Measurements from ENCODE around the gene PODNL1. TPM values are rescaled to one million over a fixed set of nuclear protein-coding genes. Genes with fewer than 3 reads are reported as not detected.

PODNL1 gene
- total and polyA plus RNA-seq, 2 experiments from 2014 or later, result 0.24 TPM; not detected in 1

DNA sequence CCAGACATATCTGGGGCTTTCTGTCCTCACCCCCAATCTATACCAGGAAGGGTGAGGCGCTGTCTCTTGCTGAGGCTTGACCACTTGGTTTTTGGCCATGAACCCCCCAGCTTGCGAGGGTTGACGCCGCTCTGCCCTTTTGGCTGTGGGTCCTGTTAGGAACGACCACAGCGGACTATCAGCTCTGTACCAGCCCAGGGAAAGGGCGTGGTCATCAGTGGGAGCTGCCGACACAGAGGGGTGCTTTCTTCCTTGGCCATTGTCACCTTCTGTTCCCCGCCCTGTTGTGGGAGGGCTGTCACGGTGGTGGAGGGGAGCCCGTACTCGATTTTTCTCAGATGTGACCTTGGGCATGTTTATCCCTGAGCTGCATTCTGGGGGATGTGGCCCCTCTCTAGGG lies 19.8 kb upstream of the PODNL1 start:
- DNase-seq (ENCODE audit: low spot score) (no peak), ATAC-seq (no peak)
- Mint-ChIP-seq H3K4me3 (no peak overlapping the region), H3K9me3 (no peaks in the 10 kb centered on the region), H3K27me3 (ENCODE audit: insufficient read depth, low read depth, poor library complexity) (peaks cover 10% of the 10 kb centered on the region), H3K27ac (peak overlapping the region; percentile 10; the same call in 1 of the 2 replicates), H3K4me1 (peaks cover 13% of the 10 kb centered on the region), H3K36me3 (ENCODE audit: low read depth) (peaks cover 53% of the 10 kb centered on the region)
- H2AFZ ChIP-seq, result no peak overlapping the region
- no peaks in the 10 kb centered on the region for H3K9me2 ChIP-seq (ENCODE audit: insufficient read depth)
- H3K4me2 ChIP-seq, result no peak overlapping the region
- peaks cover 17% of the 10 kb centered on the region for H4K20me1 ChIP-seq (replicated peaks; ENCODE audit: insufficient read depth)
- H3F3A ChIP-seq (replicated peaks; ENCODE audit: low read depth), result 0 out of 2 replicates have a peak, but pooled peaks cover 5% of the 10 kb centered on the region
- H3K27me3 ChIP-seq (ENCODE audit: insufficient read depth), result no peaks in the 10 kb centered on the region
- no peak for TF ChIP-seq EZH2 (IDR thresholded peaks at IDR 0.05; ENCODE audit: low read depth, unreplicated experiment)
- TF ChIP-seq ZNF114 (CRISPR knock-in tag; IDR thresholded peaks at IDR 0.05), result no peak
- TF ChIP-seq STAT1 (IDR thresholded peaks at IDR 0.05; ENCODE audit: unreplicated experiment), result no peak
- no peak for TF ChIP-seq CREB1 (CRISPR knock-in tag; IDR thresholded peaks at IDR 0.05; ENCODE audit: low read depth)
- TF ChIP-seq, protein P1, sequence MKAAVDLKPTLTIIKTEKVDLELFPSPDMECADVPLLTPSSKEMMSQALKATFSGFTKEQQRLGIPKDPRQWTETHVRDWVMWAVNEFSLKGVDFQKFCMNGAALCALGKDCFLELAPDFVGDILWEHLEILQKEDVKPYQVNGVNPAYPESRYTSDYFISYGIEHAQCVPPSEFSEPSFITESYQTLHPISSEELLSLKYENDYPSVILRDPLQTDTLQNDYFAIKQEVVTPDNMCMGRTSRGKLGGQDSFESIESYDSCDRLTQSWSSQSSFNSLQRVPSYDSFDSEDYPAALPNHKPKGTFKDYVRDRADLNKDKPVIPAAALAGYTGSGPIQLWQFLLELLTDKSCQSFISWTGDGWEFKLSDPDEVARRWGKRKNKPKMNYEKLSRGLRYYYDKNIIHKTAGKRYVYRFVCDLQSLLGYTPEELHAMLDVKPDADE (IDR thresholded peaks at IDR 0.05), result no peak
- no peak for TF ChIP-seq ZNF331 (CRISPR knock-in tag; IDR thresholded peaks at IDR 0.05; ENCODE audit: low read depth)
- TF ChIP-seq, protein P2, sequence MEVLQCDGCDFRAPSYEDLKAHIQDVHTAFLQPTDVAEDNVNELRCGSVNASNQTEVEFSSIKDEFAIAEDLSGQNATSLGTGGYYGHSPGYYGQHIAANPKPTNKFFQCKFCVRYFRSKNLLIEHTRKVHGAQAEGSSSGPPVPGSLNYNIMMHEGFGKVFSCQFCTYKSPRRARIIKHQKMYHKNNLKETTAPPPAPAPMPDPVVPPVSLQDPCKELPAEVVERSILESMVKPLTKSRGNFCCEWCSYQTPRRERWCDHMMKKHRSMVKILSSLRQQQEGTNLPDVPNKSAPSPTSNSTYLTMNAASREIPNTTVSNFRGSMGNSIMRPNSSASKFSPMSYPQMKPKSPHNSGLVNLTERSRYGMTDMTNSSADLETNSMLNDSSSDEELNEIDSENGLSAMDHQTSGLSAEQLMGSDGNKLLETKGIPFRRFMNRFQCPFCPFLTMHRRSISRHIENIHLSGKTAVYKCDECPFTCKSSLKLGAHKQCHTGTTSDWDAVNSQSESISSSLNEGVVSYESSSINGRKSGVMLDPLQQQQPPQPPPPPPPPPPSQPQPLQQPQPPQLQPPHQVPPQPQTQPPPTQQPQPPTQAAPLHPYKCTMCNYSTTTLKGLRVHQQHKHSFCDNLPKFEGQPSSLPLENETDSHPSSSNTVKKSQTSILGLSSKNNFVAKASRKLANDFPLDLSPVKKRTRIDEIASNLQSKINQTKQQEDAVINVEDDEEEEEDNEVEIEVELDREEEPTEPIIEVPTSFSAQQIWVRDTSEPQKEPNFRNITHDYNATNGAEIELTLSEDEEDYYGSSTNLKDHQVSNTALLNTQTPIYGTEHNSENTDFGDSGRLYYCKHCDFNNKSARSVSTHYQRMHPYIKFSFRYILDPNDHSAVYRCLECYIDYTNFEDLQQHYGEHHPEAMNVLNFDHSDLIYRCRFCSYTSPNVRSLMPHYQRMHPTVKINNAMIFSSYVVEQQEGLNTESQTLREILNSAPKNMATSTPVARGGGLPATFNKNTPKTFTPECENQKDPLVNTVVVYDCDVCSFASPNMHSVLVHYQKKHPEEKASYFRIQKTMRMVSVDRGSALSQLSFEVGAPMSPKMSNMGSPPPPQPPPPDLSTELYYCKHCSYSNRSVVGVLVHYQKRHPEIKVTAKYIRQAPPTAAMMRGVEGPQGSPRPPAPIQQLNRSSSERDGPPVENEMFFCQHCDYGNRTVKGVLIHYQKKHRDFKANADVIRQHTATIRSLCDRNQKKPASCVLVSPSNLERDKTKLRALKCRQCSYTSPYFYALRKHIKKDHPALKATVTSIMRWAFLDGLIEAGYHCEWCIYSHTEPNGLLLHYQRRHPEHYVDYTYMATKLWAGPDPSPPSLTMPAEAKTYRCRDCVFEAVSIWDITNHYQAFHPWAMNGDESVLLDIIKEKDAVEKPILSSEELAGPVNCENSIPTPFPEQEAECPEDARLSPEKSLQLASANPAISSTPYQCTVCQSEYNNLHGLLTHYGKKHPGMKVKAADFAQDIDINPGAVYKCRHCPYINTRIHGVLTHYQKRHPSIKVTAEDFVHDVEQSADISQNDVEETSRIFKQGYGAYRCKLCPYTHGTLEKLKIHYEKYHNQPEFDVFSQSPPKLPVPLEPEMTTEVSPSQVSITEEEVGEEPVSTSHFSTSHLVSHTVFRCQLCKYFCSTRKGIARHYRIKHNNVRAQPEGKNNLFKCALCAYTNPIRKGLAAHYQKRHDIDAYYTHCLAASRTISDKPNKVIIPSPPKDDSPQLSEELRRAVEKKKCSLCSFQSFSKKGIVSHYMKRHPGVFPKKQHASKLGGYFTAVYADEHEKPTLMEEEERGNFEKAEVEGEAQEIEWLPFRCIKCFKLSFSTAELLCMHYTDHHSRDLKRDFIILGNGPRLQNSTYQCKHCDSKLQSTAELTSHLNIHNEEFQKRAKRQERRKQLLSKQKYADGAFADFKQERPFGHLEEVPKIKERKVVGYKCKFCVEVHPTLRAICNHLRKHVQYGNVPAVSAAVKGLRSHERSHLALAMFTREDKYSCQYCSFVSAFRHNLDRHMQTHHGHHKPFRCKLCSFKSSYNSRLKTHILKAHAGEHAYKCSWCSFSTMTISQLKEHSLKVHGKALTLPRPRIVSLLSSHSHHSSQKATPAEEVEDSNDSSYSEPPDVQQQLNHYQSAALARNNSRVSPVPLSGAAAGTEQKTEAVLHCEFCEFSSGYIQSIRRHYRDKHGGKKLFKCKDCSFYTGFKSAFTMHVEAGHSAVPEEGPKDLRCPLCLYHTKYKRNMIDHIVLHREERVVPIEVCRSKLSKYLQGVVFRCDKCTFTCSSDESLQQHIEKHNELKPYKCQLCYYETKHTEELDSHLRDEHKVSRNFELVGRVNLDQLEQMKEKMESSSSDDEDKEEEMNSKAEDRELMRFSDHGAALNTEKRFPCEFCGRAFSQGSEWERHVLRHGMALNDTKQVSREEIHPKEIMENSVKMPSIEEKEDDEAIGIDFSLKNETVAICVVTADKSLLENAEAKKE (CRISPR knock-in tag; IDR thresholded peaks at IDR 0.05), result no peak
- no peak for TF ChIP-seq EZH2phosphoT487 (IDR thresholded peaks at IDR 0.05; ENCODE audit: unreplicated experiment)
- TF ChIP-seq, protein P3, sequence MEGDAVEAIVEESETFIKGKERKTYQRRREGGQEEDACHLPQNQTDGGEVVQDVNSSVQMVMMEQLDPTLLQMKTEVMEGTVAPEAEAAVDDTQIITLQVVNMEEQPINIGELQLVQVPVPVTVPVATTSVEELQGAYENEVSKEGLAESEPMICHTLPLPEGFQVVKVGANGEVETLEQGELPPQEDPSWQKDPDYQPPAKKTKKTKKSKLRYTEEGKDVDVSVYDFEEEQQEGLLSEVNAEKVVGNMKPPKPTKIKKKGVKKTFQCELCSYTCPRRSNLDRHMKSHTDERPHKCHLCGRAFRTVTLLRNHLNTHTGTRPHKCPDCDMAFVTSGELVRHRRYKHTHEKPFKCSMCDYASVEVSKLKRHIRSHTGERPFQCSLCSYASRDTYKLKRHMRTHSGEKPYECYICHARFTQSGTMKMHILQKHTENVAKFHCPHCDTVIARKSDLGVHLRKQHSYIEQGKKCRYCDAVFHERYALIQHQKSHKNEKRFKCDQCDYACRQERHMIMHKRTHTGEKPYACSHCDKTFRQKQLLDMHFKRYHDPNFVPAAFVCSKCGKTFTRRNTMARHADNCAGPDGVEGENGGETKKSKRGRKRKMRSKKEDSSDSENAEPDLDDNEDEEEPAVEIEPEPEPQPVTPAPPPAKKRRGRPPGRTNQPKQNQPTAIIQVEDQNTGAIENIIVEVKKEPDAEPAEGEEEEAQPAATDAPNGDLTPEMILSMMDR (conservative IDR thresholded peaks at IDR 0.05; ENCODE audit: low read depth in 2 of 2), result no peak
- TF ChIP-seq NANOG (IDR thresholded peaks at IDR 0.05; ENCODE audit: borderline replicate concordance), result no peak
- no peak for TF ChIP-seq POLR2AphosphoS5 (IDR thresholded peaks at IDR 0.05; ENCODE audit: low read depth)
- no peak for TF ChIP-seq JUNB (IDR thresholded peaks at IDR 0.05; ENCODE audit: unreplicated experiment)
- TF ChIP-seq, protein P4, sequence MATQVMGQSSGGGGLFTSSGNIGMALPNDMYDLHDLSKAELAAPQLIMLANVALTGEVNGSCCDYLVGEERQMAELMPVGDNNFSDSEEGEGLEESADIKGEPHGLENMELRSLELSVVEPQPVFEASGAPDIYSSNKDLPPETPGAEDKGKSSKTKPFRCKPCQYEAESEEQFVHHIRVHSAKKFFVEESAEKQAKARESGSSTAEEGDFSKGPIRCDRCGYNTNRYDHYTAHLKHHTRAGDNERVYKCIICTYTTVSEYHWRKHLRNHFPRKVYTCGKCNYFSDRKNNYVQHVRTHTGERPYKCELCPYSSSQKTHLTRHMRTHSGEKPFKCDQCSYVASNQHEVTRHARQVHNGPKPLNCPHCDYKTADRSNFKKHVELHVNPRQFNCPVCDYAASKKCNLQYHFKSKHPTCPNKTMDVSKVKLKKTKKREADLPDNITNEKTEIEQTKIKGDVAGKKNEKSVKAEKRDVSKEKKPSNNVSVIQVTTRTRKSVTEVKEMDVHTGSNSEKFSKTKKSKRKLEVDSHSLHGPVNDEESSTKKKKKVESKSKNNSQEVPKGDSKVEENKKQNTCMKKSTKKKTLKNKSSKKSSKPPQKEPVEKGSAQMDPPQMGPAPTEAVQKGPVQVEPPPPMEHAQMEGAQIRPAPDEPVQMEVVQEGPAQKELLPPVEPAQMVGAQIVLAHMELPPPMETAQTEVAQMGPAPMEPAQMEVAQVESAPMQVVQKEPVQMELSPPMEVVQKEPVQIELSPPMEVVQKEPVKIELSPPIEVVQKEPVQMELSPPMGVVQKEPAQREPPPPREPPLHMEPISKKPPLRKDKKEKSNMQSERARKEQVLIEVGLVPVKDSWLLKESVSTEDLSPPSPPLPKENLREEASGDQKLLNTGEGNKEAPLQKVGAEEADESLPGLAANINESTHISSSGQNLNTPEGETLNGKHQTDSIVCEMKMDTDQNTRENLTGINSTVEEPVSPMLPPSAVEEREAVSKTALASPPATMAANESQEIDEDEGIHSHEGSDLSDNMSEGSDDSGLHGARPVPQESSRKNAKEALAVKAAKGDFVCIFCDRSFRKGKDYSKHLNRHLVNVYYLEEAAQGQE (IDR thresholded peaks at IDR 0.05; ENCODE audit: unreplicated experiment), result no peak
- peaks cover 14% of the 10 kb centered on the region for H3K79me2 ChIP-seq (replicated peaks; ENCODE audit: insufficient read depth)
- H3K4me3 ChIP-seq, result no peak overlapping the region
- peaks cover 13% of the 10 kb centered on the region; the same call in 1 of the 2 replicates for H3K36me3 ChIP-seq (ENCODE audit: insufficient read depth)
- peaks cover 7% of the 10 kb centered on the region; the same call in 1 of the 2 replicates for H3K4me1 ChIP-seq (ENCODE audit: insufficient read depth)
- peak overlapping the region; percentile 32; the same call in 1 of the 2 replicates for H3K27ac ChIP-seq (ENCODE audit: low read depth)
